Daoy (cell line): ENCODE measurements around the gene HAUS8. TPM values are rescaled to one million over a fixed set of nuclear protein-coding genes. Genes with fewer than 3 reads are reported as not detected.
"Not testable (repeated sequence)": the region's sequence is repeated elsewhere in the genome, so short reads cannot be mapped to it uniquely, and the experiment has no call there.

Experiments used
- DNase-seq: peaks from one replicate; pipeline ENCODE4 v3.0.0-alpha.2; 2015; ENCODE audit warnings: low read depth
- total RNA-seq: library from RNA; depleted of rRNA; stranded (reverse); fragments of >200 nt; shearing (Covaris generic); gene quantifications from 2 replicates; pipeline ENCODE4 v1.2.3, GENCODE V29; 2014

HAUS8 gene
- total RNA-seq, 1 experiment from 2014 or later = 17.5 TPM

DNA sequence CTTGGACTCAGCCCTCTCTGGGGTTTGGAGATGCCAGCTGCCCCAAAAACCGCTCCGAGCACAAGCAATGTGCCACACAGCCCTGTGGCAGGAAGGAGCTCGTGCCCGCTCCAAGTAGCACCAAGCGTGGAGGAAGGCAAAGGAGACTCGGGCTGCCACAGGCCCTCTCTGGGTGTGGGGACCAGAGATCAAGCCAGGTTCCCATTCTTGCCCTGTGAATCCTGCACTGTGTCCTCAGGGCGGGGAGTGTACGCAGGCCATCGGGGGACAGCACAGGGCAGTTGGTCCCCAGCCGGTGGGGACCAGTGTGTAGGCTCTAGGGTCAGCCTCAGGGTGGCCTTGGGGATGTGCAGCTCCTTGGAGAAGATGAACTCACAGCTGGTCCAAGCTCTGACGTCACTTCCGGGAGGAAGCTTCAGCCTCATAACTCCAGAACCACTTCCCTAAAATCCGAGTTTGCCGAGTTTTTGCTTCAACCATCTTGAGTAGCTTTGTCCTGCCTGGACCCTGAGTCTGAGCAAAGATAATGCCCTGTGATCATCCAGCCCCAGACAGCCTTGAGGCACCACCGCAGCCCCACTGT is 39.3 kb downstream of the HAUS8 start:
- DNase-seq = peak; percentile 41

- DNase-seq = no peak
These were observed 43.5 kb downstream of the HAUS8 start for GRCh38 chr19:17031741-17032140.

DNA sequence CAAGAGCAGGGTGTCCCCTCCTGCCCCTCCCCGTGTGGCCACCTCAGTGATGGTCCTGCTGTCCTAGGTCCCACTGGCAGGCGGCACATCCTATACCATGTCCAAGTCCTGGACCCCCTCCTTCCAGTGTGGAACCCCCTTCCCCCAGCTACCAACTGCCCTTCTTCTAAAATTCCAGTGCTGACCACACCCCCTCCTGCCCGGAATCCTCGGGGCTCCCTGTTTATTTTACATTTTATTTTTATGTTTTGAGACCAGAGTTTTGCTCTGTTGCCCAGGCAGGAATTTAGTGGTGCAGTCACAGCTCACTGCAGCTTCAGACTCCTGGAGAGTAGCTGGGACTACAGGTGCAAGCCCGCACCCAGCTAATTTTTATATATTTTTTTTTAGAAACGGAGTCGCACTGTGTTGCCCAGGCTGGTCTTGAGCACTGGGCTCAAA is 47.7 kb downstream of the HAUS8 start:
- no peak for DNase-seq

- no peak for DNase-seq
These were observed 48.3 kb downstream of the HAUS8 start, which contains the start of gene CPAMD8 for GRCh38 chr19:17026706-17027534. Gene CPAMD8 (minus strand): TSS chr19:17026810. CDS start chr19:17026642, 168 bp downstream.

DNA sequence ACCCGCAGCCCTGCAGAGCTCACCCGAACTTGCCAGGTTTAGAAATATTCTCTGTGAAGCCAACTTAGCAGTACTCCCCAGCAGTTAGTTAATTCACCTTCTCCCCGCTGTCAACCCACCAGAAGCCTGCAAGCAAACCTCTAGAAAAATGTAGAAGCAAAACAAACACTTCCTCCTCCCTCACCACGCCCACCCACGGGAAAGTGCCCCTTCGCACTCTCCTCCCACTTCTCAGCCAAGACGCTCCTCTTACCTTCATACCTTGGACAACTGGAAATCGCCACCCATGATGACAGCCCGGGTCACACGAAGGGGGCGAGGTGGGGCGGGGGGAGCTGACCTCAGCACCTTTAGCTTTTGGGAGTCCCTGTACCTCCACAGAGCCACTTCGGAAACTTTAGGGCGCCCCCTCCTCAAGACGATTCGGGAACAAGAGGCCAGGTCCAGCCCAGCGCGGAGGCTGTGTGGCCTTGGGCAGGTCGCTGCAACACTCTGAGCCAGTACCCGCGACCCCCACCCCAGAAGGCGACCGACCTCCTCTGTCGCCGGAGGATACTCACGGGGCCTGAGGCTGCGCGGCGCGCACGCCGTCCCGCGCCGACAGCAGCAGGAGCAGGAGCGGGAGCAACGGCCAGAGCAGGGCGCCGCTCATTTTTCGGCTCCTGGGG is 49.1 kb downstream of the HAUS8 start:
- DNase-seq = no peak

- DNase-seq = no peak
These were observed 49.9 kb downstream of the HAUS8 start for GRCh38 chr19:17025361-17025760.

- not testable (repeated sequence) for DNase-seq
These were observed 50.3 kb downstream of the HAUS8 start for GRCh38 chr19:17024941-17025340.

- DNase-seq = no peak
These were observed 51.4 kb downstream of the HAUS8 start for GRCh38 chr19:17023805-17024204.

DNA sequence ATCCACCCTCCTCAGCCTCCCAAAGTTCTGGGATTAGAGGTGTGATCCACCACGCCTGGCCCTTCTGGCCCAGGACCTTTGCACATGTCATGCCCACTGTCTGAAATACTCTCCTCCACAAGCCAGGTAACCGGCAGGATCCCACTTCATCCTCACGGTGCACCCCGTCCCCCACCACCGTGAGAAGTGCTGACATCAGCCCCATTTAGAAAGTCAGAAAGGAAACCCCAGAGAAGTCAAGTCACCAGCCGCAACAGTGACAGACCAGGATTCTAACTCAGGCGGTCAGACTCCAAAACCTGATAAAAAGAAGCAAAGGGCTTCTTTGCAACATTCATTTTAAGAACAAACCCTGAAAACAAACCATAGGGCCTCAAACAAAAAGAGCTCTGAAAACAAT is 52.5 kb downstream of the HAUS8 start:
- DNase-seq = no peak

DNA sequence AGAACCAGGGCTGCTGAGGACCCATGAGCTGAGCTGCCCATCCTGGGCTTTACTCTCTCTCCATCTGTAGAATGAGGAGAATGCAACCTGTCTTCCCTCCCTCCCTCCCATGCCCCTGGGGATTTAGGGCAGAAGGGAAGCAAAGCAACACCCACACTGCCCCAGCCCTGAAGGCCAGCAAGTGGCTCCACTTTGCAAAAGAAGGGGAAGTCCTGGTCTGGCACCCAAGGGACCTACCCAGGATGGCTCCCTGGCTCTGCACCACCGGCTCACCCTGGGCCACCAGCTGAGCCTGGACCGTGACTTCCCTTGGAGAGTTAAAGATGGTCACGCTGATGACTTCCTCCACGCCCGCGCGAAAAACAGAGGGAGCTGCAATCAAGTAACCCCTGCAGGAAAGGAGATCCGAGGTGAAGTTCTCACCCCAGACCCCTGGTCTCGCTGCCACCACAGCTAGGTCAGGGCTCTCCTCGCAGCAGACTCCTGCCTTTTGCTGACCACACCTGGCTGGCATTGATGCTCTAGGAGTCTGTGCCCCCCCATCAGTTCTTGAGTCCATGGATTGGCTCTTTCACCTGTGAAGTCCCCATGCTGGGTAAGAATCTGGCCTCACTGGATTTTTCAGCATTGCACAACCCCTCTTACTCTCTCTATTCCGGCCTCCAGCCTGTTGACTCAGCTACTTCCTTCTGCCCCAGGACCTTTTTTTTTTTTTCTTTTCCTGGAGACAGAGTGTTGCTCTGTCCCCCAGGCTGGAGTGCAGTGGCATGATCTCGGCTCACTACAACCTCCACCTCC is 53.3 kb downstream of the HAUS8 start:
- no peak for DNase-seq

- DNase-seq = no peak
These were observed 53.9 kb downstream of the HAUS8 start for GRCh38 chr19:17021328-17021727.

DNA sequence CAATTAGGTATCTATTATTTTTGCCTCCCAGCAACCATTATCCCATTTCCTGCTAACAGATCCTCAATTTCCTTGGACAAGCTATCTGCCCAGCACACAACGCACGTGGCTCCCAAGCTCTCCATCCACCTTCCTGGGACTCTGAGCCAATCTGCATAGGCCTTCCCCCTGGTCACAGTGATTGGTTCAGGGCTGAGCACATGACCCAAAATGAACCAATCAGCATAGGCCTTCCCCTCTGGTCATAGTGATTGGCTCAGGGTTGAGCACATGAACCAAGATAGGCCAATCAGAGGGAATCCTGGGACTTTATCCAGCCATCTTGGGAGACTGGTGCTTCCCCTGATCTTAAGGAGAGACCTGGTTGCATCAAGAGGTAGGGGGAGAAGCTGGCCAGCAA is 54.4 kb downstream of the HAUS8 start:
- DNase-seq = no peak

GRCh38 chr19:17020385-17020784 is 54.9 kb downstream of the HAUS8 start:
- no peak for DNase-seq

DNA sequence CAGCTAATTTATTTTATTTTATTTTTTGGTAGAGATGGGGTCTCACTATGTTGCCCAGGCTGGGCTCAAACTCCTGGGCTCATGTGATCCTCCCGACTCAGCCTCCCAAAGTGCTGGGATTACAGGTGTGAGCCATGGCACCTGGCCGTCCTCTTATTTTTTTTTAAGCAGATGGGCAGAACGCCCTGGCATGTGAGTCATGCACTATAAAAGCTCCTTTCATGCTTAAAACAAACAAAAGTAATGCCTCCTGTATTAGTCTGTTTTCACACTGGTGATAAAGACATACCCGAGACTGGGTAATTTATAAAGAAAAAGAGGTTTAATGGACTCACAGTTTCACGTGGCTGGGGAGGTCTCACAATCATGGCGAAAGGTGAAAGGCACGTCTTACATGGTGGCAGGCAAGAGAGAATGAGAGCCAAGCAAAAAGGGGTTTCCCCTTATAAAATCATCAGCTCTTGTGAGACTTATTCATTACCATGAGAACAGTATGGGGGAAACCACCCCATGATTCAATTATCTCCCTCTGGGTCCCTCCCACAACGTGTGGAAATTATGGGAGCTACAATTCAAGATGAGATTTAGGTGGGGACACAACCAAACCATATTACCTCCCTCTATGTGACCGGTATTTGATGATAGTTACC is 60.9 kb downstream of the HAUS8 start:
- not testable (repeated sequence) for DNase-seq

DNA sequence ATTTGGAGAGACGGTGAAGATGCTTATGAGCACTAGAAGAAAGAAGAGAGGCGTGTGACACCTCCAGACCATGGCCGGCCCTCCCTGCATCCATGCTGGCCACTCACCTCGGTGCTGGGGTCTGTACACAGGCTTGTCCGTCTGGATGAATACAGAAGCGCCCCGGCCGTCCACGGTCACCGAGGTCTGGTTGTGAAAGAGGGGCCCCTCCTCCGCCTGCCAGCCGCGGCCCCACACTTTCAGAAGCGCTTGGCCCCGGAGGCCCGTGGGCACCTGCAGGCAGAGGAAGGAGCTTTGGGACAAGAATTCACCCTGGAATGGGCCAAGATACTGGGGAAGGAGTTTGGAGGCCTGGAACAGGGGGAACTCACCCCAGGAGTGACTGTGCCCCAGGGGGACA is 63.8 kb downstream of the HAUS8 start:
- no peak for DNase-seq

DNA sequence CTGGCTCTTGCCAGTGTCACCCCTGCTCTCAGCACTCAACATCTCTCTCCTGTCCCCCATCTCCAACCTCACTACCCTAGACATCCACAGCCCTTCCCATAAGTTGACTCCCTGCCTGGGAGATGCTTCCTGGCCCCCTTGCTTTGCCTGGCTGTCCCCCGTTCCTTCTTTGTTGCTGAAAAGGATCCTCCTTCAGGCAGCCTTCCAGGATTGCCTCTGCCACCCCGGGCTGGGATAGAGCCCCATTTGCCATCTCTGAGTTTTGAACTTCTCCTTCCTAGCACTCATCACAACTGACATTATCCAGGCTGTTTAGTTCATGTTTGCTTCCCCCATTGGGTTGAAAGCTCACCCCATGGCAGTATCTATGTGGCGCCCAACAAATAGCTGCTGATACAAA is 68.7 kb downstream of the HAUS8 start:
- DNase-seq = no peak

DNA sequence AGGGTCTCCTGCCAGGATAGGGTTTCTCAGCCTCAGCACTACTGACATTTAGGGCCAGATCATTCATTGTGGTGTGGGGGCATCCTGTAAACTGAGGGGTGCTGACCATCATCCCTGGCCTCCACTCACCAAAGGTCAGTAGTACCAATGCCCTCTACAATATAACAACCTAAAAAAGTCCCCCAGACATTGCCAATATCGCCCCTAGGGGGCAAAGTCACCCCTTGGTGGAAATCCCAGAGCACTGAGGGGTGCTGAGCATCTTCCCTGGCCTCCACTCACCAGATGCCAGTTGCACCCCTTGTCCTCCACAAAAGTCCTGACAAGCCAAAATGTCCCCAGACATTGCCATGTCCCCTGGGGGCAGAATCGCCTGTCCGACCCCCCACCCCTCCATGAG is 70.3 kb downstream of the HAUS8 start:
- DNase-seq = no peak

- DNase-seq = no peak
These were observed 70.9 kb downstream of the HAUS8 start for GRCh38 chr19:17004386-17004785.

DNA sequence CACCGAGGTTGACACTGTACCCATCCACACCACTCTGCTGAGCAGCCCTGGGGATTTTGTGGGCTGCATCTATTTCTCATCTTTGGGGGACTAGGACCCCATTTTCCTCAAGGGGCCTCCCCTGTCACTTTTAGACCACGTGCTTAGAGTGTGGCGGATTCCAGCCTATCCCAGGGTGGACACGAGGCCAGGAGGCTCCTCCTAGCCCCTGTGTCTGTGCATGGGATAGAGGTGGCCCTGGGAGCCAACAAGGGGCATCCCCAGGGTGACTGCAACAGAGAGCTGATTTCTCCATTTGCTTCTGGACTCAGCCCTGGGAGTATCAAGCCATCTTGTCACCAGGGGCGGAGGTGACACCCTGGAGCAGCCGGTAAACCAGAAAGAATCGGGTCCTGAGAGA is 72.8 kb downstream of the HAUS8 start:
- DNase-seq = no peak

DNA sequence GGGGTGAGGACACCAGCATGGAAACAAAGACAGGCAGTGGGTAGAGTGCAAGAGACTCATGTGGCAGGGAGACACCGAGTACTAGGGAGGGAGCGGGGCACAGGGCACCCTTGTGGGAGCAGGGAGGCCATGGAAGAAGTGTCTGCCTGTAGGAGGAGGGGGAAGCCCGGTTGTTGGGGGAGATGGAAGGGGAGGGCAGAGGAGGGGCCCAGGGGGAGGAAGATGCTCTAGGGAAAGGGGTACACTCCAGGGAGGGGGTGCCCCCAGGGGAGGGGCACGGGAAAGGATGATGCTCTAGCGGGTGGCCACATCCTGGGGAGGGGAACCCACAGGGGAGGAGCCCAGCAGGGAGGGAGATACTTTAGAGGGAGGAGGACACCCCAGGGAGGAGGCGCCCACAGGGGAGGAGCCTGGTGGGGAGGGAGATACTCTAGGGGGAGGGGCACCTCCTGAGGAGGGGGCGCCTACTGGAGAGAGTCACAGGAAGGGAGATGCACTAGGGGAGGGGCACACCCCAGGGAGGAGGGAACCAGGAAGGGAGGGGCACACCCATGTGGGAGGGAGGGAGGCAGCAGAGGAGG is 73.6 kb downstream of the HAUS8 start:
- no peak for DNase-seq
